HG03045 (cell line): ENCODE data around the gene SP110.

Source experiments
- ATAC-seq: cut with Tn5 transposase; IDR thresholded peaks from one replicate; pipeline ENCODE4 v1.9.1; 2021; ENCODE audit warnings: mild to moderate bottlenecking, moderate library complexity; ENCODE audit not compliant: unreplicated experiment

The SP110 gene

DNA sequence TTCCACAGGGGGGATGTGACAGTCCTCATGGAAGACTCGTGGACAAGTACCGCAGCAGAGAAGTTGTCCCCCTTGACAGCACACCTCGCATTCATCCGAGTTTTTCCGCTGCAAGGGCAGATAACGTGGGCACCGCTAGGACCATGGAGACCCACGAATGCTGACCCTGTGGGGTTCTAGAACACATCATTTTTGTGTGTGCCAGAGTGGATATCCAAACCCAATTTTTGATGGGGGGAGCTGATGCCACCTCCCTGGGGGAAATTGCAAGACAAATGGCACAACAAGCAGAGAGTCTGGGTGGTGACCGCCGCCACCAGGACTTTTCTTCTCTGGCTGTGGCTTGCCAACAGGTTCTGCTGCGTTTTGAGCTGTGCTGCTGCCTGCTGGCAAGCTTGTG, 46.9 kb downstream of the SP110 start:
- no peak for ATAC-seq

GRCh38 chr2:230172156-230172555, 47.6 kb downstream of the SP110 start:
- ATAC-seq, result no peak

DNA sequence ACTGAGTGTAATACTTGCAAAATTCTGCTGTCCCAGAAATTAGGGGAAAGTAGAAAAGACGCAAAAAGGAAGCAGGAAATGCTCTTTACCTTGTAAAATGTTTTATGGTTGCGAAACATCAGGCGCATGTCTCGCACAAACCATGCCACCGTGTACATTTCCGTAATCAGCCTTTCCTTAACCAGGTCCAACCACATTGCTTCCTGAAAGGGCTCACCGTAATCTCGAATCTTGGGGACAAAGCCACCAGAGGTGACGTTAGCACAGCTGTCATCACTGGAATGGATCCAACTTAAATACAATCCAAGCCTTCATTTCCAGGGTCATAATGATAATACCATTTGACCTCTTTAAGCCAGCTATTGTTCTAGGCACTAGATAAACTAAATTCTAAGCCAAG, 49.3 kb downstream of the SP110 start:
- no peak for ATAC-seq

DNA sequence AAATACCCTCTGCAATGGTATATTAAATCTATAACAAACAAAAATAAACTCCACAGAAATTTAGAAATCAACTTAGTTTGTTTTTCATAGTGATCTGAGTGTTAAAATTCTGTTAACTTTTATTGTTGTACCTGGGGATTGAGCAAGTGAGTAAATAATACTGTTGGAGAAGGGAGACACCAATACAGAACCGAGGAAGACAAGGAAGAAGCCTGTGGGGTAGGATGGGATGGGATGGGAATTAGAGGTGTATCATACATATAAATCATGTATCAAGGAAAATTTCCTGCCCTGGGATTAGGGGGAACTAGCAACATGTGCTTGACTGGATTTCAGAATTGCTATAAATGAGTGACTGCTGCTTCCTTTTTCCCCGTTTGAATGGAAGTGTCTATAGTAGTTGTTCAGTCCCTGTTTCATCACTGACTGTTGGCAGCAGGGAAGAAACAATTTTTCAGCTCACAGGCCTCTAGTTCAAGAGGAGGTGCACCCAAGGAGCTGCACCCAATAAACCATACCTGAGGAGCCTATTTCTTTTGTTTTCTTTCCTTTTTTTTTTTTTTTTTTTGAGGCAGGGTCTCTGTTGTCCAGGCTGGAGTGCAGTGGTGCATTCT, 53.1 kb downstream of the SP110 start:
- ATAC-seq, result no peak

DNA sequence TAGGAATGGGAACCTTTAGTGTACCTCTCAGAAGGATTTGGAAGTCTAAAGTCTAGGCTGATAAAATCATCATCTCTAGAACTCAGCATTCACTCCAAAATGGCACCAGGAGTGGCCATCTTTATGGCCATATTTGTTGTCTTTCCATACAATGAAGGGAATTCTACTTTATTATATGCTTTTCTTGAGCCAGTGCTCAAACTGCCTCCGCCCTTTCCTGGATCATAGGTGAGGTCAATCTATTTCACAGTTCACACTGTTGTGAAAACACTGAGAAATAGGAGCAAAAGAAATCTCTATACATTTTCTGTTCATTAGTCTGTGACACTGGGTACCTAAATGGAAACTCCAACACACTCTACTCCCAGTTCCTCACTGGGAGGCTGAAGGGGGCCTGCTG, 55.6 kb downstream of the SP110 start:
- ATAC-seq, result no peak

- ATAC-seq, result no peak
Measured at GRCh38 chr2:230162981-230163380, 56.8 kb downstream of the SP110 start.

- ATAC-seq, result no peak
Measured at GRCh38 chr2:230161184-230161583, 58.6 kb downstream of the SP110 start.

DNA sequence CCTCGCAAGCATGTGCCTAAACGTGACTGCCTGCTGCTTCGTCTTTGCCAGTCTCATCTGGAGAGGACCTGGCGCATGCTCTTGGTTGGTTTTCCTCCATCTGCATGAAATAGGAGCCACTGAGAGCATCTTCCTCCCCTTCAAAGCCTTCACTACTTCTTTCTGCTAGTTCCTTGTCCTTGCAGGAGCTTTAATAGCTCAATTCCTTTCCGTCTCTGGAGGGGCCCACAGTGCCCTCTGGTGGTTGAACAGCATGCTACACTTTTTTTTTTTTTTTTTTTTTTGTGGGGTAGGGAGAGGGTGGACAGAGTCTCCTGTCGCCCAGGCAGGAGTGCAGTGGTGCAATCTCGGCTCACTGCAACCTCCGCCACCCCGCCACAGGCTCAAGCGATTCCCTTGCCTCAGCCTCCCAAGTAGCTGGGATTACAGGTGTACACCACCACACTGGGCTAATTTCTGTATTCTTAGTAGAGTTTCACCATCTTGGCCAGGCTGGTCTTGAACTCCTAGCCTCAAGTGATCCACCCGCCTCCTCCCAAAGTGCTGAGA, 59.6 kb downstream of the SP110 start:
- no peak for ATAC-seq

DNA sequence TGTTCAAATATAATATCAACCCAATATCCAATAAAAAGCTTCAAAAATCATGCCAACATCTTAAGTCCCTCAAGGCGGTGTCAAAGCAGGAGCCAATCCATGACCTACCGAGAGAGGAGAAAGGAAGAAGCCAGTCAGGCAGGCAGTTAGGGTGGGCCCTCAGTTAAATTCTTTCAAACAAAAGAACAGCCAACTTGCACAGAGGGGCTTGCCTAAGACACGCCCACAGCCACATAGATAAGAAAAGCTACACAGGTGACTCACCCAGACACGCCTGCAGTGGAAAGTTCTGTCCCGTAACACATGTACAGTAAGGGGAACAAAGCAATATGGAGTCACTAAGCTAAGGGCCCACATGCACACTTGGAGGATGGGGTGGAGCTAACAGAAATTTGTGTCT, 61.3 kb downstream of the SP110 start:
- ATAC-seq, result no peak

DNA sequence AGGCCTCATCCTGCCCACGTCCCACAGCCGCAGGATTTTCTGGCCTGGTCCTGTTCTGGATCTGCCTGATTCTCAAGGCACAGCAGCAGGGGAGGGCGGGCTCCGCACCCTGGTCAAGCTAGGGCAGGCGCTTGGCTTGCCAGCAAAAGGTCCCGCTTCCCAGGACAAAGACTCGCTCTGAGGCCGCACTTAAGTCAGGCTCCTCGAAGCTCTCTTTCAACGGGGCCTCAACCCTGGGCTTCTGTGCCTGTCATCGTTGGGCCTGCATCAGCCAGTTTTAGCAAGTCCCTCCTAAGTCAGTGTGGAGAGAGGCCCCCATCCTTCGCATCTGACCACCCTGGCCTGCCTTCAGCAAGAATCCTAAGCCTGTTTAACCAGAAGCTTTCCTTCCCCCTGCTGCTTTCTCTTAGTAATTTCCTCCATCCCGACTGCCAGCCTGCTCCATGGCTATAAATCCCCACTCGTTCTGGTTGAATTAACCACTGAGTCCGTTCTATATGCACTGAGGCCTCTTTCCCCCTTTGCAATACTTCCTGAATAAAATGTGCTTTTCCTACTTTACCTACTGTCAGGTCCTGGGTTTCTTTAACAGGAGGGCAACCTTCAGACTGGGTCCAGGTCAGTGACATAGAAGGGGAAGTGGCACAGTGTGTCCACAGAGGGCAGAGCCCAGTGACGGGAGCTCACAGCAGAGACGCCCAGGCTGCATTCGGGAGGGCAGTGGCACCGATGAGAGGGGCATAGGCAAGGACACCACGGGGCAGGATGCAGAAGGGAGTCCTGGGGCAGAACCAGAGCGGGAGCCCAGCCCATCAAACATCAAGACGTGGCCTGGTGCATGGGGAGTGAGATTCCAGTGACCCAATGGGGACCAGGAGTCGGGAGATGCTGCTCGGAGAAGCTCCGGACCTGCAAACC, 62.7 kb downstream of the SP110 start:
- ATAC-seq, result no peak

GRCh38 chr2:230155359-230155758, 64.4 kb downstream of the SP110 start:
- no peak for ATAC-seq

GRCh38 chr2:230153390-230153976, 66.3 kb downstream of the SP110 start:
- no peak for ATAC-seq

DNA sequence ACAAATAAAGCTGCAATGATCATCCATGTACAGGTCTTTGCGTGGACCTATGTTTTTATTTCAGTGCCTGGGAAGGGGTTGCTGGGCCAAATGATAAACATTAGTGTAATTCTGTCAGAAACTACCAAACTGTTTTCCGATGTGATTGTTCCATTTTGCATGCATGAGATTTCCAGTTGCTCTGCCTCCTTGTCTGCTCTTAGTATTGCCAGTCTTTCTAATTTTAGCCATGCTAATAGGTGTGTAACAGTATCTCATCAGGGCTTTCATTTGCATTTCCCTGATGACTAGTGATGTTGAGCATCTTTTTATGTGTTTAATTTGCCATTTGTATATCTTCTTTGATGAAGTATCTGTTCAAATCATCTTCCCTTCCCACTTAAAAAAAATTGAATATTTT, 67.5 kb downstream of the SP110 start:
- no peak for ATAC-seq

GRCh38 chr2:230144355-230144754, 75.4 kb downstream of the SP110 start:
- no peak for ATAC-seq

- ATAC-seq, result no peak
Measured at GRCh38 chr2:230140667-230141066, 79.1 kb downstream of the SP110 start.

GRCh38 chr2:230137902-230138539, 81.8 kb downstream of the SP110 start:
- ATAC-seq, result no peak

- ATAC-seq, result no peak
Measured at GRCh38 chr2:230135130-230135525, 84.7 kb downstream of the SP110 start.

DNA sequence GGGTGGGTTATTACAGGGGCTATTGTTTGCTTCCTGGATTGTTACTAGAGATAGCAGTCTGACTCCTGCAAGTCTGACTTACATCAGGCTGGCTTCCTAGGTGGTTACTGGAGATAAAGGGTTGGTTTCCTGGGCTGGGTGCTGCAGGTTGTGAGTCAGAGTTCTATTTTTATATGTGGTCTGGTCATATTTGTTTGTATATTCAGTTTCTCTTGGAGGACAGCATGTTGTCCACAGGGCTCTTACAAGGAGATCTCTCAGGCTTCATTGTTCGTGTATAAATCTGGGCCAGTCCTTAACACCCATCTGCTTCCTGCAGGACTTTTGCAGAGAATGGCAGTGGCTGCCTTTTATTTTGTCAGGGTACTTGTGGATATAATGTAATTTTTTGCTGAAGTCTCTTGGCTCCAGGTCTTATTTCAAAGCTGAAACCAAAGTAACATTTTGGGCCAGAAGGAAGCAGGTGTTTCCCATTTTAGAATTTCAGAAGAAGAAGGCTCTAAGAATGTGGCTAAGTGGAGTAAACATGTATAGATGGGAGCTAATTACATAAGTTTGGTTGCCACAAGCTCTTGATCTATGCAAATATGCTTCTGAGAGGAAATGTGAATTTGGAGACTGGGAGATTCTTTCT, 85.2 kb downstream of the SP110 start:
- ATAC-seq, result no peak

DNA sequence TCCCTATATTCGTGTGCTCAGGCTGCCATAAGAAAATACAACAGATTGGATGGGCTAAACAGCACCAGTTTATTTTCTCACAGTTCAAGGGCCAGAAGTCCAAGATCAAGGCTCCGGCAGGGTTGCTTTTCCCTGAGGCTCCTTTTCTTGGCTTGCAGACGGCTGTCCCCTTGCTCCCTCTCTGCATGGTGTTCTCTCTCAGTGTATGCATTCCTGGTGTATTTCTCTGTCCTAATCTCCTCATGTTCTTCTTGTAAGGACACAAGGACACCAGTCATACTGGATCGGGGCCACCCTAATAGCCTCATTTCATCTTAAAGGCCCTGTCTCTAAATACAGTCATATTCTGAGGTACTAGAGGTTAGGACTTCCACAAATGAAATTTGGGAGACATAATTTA, 88.4 kb downstream of the SP110 start:
- no peak for ATAC-seq

DNA sequence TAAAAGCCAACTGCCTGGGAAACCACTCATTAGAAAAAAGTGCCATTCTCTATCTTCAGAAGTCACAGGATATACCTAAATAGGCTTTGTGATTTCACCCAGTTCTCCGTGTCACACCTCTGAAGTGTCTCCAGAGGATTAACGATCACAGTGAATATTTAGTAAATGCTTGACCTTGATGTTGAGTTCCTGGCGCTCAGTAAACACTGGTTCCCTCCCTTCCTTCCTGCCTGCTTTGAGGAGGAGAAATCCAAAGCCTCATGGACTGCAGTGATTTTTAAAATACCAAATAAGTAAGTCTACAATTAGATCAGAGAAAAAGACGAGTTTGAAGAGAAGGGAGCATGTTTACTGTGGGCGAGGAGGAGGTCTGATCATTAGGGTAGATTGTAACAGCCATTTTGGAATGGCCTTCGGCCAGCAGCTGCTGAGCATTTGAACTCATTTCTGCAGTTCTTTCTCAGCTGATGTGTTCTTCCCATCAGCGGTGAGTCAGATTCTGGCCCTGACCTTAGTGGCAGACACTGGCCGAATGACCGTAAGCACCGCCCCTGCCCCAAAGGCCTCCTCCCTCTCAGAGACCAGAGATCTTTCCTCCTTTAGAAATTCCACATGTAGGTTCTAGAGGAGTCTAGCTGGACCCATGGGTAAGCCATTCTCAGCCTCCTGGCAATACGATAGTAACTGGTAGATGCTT, 89.0 kb downstream of the SP110 start:
- no peak for ATAC-seq
